Ramos (cell line): ENCODE data around the gene ALDH1A1.

Source experiments
- in situ Hi-C: fragments of 300-500 bp; cut with MboI; formaldehyde crosslinking; loops from one replicate; pipeline ENCODE4 v1.14.3; 2022; ENCODE audit warnings: low sequenced_read_pairs; ENCODE audit not compliant: unreplicated experiment

Gene ALDH1A1

DNA sequence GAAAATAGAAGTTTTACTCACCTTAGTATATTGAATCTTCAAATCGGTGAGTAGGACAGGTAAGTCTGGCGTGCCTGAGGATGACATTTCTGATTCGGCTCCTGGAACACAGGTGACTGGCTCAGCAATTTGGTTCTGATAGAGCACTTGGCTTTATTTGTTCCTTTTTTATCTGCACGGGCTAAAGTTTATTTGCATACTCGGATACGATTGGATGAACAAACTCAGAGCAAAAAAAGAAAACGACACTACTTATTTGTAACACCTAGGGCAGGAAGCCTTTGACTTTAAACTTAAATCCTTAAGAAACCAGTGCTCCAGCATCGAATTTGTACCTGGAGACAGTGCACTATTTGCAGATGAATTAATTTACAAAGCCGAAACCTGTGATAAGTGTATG is at the start of gene ALDH1A1:
ALDH1A1 (minus strand) TSS at position 140 of the 400 bp plus-strand sequence; CDS start at position 87, 53 bp downstream.
- in situ Hi-C loops = no loop called here

DNA sequence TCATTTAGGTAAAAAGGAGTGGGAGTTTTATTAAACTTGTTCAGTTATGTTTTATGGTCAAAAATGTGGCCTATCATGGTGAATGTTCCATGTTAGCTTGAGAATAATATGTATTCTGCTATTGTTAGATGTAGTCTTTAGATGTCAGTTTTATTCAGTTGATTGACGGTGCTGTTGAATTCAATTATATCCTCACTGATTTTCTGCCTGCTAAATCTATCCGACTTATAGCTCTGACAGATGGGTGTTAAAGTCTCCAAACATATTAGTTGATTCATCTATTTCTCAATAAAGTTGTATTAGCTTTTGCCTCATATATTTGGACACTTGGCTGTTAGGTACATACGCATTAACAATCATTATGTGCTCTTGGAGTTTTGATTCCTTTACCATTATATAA is 49.0 kb upstream of the ALDH1A1 start:
- in situ Hi-C loops = no loop called here

DNA sequence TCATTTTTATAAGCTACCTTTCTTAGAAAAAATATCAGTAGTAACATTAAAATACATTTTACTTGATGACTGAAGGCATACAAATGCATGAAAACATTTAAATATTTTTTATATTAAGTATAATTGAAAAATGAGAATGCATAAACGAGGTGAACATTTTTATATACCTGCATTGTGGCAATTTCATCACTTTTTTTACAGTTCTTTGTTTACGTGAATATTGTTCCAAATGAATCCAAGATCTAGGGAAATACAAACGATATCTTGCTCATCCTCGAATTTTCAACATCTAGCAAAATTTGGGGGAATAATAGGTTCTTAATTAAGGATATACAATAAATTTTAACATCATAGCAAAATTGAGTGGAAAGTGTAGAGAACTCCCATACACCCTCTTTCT is 45.5 kb upstream of the ALDH1A1 start:
- in situ Hi-C loops = no loop called here

DNA sequence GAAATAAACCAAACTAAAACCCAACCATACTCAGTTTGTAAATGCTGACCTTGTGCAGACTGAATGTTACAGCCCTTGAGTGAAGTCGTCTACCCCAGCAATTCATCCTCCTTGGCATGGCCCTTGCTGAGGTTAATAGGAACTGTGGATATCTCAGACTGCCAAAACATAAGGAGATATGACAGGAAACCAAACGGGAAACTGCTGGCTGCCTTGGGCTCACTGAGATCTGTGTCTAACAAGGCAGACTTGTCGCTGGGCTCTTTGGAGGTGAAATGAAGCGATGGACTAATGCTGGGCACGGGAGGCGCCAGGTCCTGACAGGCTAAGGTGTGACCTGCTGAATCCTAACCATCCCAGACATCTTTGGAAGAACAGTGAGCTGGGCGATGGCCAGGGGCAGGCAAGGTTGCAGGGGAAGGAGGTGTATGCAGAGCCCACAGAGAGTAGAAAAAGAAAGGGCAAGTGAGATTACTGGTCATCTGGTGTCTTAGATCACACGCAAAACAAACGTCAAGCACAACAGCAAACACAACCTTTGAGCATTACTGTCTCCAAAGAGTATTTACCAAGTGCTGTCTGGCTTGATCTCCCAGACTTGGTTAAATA is 44.6 kb upstream of the ALDH1A1 start:
- in situ Hi-C loops = no loop called here

DNA sequence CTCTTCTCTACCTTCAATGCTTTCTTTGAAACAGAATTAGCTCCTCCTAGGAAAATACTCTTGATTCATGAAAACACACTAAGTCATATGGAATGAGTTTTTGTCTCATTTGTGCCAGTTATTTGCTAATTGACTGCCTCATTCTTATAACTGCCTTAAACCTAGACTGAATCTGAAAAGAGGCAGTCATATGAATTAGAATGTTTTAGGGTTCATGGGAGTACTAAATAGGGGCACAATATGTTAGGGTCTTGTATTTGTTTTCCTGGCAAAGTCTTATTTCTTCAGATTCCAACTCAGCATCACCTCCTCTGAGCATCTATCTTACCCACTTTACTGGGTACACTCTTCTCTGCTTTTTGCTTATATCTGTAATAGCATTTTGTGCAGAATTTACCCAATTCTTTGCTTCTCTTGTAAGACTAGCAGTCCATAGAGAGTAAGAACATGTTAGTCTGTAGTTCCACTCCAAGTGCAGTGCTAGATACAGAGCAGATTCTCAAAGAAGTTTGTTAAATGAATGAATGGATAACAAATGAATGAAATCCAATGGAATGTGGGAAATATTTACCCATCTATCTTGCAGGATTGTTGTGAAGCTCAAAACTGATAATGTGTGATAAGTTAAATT is 43.9 kb upstream of the ALDH1A1 start:
- in situ Hi-C loops = no loop called here

DNA sequence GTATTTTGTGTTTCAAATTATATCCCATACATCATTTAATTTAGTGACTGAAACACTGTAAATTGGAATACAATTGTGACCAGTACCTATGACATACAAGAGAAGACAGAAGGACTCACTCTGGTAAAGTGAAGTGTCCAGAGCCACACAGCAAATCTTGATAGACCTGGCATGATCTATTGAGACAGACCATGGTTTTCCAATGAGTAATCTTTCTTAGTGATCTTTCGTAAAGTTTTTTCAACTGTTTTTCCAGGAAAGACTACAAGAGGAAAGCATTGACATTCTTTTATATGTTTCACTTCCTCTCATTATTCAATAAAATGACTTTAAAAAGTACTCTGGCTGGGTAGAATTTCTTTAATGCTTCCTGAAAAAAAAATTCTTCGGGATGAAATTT is 43.3 kb upstream of the ALDH1A1 start:
- in situ Hi-C loops = no loop called here

DNA sequence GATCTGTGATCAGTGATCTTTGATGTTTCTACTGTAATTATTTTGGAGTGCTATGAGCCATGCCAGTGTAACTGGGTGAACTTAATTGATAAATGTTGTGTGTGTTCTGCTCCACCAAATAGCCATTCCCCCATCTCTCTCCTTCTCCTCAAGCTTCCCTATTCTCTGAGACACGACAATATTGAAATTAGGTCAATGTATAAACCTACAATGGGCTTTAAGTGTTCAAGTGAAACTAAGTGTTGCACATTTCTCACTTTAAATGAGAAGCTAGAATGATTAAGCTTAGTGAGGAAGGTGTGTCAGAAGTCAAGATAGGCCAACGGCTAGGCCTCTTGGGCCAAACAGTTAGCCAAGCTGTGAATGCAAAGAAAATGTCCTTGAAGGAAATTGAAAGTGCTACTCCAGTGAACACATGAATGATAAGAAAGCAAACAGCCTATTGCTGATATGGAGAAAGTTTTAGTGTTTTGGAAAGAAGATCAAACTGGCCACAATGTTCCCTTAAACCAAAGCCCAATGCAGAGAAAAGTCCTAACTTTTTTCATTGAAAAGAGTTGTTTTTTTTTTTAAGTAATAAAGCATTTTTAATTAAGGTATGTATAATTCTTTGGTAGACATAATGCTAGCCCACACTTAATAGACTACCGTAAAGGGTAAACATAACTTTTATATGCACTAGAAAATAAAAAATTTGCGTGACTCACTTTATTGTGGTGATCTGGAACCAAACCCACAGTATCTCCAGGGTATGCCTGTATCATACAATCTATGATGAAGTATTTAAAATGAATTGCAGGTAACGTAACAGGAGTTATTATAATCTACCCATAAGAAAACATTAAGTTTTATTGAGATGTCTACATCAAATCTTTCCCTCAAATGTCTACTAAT is 42.5 kb upstream of the ALDH1A1 start:
- in situ Hi-C loops = no loop called here

DNA sequence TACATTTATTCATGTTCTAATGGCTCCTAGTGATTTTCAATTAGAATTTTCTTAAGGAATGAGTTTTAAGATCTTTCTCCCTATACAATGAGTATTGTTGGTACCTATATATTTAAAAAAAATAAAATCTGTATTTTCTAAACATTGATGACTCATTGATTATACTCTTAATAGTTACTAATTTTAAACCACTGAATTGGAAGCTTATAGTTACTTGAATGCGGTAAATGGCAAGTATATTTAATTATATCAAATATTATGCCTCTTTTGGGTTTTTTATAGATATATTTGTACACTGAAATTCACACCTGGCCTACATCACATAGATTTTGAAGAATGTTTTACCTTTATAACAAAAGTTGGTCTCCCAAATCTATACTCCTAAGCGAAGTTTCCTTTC is 38.9 kb upstream of the ALDH1A1 start:
- in situ Hi-C loops = no loop called here

DNA sequence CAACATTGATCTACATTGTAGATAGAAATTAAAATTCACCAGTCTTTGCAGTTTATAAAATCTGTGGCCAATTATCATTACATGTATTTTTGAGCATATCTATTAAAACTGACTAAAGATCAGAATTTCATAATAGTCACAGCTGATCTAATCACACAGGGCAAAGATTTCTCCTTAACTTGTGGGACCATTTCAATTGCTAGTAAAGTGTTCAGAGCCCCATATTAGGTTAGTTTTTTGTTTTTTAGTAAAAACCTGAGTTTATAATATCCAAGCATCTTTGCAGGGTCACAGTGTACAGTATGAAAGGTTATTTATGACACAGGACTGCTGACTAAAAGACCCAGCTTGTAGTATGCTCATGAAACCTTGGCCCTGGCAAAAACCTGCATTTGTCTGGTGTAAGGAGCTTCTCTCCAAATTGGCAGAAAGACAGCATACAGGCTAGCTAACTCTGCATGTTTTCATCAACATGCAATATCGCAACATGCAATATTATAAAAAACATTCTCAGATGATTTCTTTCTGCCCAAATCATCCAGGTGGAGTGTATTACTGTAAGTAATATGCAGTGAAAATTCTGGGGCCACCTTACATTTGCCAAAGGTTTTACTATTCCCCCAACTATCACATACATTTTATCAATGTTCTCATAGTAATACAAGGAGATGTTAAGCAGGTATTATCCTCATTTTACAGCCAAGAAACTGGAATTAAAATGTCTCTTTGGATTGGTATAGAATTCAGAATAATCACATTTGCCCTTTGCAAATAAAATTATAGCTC is 37.7 kb upstream of the ALDH1A1 start:
- in situ Hi-C loops = no loop called here

DNA sequence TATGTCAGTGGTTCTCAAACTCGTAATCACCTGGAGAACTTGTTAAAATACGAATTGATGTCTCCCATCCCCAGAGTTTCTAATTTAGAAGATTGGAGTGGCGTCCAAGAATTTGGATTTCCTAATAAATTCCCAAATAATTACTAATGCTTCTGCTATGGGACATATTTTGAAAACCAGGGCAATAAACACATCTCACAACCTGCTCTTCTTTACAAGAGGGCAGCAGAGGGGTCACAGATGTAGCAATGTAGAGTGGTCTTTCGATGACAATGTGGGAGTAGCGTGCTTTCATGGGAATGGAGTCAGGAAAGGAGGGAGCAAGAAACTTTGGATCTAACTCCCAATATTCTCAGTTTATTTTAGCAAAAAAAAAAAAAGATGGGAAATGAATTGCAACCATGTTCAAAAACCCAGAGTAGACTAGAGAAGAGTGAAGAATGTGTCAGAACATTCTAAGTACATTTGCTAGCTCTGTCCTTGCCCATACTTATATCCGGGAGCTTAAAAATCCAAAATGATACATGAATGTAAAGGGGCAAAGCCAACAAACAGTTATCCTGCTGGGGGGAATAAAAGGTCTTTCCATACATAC is 33.8 kb upstream of the ALDH1A1 start:
- in situ Hi-C loops = no loop called here

DNA sequence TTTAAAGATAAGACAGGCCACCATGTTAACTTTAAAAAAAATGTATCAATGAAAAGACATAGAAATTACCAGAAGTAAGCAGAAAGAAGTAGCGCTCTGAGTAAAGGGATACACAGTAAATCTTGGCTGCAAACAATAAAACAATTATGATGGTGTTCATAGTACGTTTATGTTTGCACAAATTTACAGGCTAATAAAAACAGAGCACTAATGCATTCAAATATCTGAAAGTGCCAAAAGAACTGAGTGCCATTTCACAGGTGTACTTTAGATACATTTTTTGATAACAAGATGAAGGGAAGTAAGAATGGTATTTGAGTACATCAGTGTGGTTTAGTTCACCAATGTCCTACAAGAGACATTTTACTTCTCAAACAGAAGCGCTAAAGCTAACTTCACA is 32.9 kb upstream of the ALDH1A1 start:
- in situ Hi-C loops = no loop called here

DNA sequence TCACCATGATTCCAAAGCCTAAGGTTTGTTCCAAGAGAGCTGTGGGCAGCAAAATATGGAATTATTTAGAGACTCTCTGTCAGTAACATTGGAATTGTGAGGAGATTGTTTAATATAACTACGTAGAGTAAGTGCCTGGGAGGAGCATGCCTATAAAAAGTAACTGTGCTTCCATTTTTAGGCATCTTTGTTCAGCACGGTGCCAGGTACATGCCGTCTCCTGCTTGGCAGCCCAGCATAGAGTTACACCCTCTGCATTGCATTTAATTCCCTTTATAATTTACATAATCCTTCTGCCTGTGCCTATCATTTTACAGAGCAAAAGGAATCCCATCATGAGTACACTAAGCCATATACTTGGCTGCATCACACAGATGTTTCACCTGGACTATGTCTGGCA is 32.1 kb upstream of the ALDH1A1 start:
- in situ Hi-C loops = no loop called here

DNA sequence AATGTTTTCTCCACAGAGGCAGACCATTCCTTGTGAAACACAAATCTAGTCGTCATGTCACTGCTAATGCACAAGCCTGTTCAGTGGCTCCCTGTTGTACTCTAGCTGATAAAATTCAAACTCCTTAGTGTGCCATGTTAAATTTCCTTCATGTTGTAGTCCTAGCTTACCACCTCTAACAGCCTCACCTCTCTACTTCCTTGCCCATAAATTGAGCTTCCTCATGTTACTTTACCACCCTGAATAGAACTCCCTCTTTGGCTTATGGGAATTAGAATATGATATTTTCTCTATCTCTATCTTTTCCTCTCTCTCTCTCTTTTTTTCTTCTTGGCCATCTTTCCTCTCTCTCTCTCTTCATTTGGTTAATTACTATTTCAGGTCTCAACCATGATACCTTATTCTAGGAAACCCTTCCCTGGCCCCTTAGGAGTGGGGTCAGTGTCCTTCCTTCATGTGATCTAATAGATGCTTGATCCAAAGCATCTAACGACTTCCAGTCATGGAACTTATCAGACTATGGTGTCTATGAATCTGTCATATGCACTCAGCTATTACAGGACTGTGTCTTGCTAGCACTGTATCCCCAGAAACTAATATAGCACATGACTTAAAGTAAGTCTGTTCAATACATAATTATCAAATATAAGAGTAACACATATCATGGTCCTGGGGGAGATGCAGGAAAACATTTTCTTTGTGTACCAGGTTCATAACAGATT is 31.5 kb upstream of the ALDH1A1 start:
- in situ Hi-C loops = no loop called here

DNA sequence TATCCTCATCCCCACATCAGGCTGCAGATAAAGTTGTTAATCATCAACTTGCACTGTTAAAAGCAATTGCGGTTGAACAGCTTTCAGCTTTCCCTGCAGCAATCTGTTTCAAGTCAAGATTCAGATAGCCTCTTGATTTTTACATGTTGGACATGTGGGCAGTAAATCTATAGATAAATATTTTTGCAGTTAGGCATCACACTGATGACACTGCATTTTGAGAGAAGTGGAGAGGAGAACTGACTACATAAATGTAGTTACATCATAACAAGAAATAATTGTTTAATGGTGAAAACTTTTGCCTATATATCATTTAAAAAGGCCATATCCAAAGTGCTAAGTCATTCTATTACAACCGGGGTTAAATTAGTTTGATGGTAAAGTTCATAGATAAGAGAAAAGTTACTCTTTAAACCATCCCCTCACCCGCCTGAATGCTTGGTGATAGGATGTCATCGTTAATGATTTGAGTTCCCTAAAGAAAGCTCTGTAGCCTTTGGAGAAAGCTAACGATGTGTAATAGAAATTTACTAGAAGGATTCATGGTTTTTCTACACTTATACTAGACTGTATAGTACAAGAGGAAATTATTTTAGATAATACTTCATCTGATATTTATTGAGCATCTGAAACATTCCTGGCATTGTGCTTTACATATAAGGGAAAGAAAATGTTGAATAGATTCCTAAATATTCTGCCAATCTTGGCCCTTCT is 30.8 kb upstream of the ALDH1A1 start:
- in situ Hi-C loops = no loop called here

DNA sequence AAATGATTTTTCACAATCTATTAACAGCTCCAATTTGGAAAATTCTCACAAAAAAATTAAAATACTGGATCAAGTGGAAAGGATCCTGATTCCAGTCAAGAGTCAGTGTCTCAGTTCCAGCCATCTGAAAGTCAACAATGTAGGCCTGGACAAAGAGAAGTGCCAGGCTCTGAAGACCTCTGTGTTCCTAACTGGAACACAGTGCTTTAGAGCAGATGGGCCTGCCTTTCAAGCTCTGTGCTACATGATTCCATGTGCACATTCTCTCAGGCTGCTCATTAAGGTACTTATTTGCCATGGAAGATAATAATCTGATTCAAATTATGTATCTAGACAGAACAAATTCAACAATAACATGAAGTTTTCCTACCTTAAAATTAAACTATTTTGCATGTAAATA is 30.2 kb upstream of the ALDH1A1 start:
- in situ Hi-C loops = no loop called here

DNA sequence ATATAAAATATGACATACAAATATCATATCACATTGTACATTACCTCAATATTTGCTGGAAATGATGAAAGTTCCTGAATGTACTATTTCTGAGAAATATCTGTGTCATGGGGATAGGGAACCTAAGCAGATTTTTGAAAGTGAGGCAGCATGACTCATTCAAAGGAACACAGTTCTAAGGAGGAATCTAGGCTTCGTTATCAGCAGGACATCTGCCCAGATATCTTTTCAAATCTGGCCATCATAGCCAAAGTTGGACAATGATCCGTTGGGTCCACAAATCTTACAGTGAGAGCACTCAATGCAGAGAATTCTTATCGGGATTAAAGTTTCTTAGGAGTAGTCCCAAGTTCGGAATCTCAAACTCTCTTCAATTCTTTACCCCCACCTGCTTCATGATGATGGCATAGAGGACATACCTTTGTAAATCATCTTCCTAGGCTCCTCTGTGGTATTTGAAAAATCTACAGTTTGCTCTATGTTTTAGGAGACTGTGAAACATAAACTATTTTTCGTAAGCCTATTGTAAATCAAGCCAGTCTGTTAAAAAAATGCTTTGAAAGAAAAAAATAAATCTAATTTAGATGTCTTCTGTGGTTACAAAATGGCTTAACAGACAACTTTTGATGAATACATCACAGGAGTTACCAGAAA is 29.4 kb upstream of the ALDH1A1 start:
- in situ Hi-C loops = no loop called here

DNA sequence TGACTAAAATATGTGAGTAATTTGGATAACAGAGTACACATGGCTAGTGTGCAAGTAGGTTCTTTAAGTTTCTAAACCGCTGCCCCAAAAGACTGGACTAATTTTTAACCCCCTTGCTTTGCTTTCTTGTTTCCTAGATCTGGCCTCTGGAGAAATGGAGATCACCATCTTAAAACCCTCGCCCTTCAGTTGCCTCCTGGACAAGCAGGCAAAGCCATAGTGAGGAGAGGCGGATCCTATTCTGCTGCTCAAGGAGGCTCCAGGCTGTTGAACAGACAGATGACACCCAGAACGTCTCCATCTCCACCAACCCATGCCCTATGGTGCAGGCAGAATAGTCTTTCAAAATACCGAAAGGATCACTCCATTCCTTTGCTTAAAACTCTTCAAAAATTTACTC is 28.6 kb upstream of the ALDH1A1 start:
- in situ Hi-C loops = no loop called here

DNA sequence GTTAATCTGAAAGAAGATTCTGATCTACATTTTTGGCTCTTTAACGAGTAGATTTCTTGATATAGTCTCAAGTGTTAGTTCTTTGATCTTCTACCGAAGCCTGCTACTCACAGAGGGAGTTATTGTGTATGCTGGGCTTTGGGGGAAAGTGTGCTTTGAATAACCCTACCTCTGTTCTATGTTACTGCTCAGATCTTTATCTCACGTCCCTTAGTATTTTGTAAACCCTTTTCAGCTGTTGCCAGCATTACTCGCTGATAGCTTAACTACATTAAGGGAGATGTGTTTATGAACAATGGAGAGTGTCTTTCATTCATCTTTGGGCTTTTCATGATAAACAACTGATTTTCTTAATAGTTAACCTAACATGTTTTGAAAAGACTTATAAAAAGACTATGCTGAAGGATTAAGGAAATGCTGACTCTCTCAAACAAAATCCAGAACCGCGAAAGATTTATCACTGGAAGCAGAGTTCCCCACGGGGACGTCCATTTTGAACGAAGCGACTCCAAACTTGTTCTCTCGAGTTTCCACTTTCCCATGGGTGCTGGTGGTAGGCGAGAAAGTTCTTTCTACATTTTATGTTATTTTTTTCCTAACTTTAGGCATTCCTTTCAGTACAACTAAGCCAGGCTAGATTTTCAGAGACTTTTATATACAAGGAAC is 27.9 kb upstream of the ALDH1A1 start:
- in situ Hi-C loops = no loop called here
